OCI-LY7 (cell line): ENCODE results near the gene WRAP73. TPM values are rescaled to one million over a fixed set of nuclear protein-coding genes. Genes with fewer than 3 reads are reported as not detected.

Experiments
- BruUV-seq: library from RNA; stranded (reverse); fragments of 400-500 nt; replicated peaks from 2 replicates; lab custom pipeline; 2021; lab: Mats Ljungman, UMichigan
- CTCF ChIA-PET: fragments of 300-600 bp; sonication (Branson Sonifier 250); formaldehyde crosslinking; loops from one replicate; lab custom pipeline; 2022; ENCODE audit warnings: antibody characterized with exemption; ENCODE audit not compliant: unreplicated experiment; lab: Charles Lee
- POLR2A ChIA-PET: fragments of 300-600 bp; sonication (Branson Sonifier 250); formaldehyde crosslinking; loops from one replicate; lab custom pipeline; 2022; ENCODE audit warnings: antibody characterized with exemption; lab: Charles Lee
- DNase-seq: peaks from one replicate; pipeline ENCODE4 v3.0.0-alpha.2; 2015; ENCODE audit warnings: low spot score
- H2AFZ ChIP-seq: fragments of 200-600 bp; sonication (generic), shearing (Covaris generic); 2 replicates; pipeline ENCODE4 v1.6.1; 2014; ENCODE audit warnings: mild to moderate bottlenecking, antibody characterized with exemption, low read length, moderate library complexity
- H3K27ac ChIP-seq: fragments of 200-600 bp; sonication (generic); 2 replicates; pipeline ENCODE4 v1.5.1; 2014; ENCODE audit warnings: mixed run types, low read depth, mild to moderate bottlenecking, moderate library complexity, low read length, inconsistent platforms; ENCODE audit not compliant: poor library complexity, severe bottlenecking
- H3K36me3 ChIP-seq: fragments of 200-600 bp; sonication (generic); 2 replicates; pipeline ENCODE4 v1.6.1; 2014; ENCODE audit warnings: mild to moderate bottlenecking, antibody characterized with exemption, low read length, moderate library complexity, mixed read lengths; ENCODE audit not compliant: insufficient read depth
- H3K4me1 ChIP-seq: fragments of 200-600 bp; sonication (generic); 2 replicates; pipeline ENCODE4 v1.5.1; 2014; ENCODE audit warnings: mild to moderate bottlenecking, low read length; ENCODE audit not compliant: insufficient read depth, poor library complexity, severe bottlenecking
- H3K4me2 ChIP-seq: fragments of 200-600 bp; sonication (generic); 2 replicates; pipeline ENCODE4 v1.6.1; 2014; ENCODE audit warnings: mild to moderate bottlenecking, low read length
- H3K4me3 ChIP-seq: fragments of 200-600 bp; sonication (generic); 2 replicates; pipeline ENCODE4 v1.5.1; 2014; ENCODE audit warnings: mild to moderate bottlenecking, low read depth, low read length; ENCODE audit not compliant: poor library complexity, severe bottlenecking
- H3K79me2 ChIP-seq: fragments of 200-600 bp; sonication (generic); 2 replicates; pipeline ENCODE4 v1.6.1; 2016; ENCODE audit warnings: low read depth, mild to moderate bottlenecking, low read length, moderate library complexity, mixed read lengths; ENCODE audit not compliant: insufficient read depth
- H3K9me2 ChIP-seq: fragments of 200-600 bp; sonication (generic); 2 replicates; pipeline ENCODE4 v1.6.1; 2016; ENCODE audit warnings: mild to moderate bottlenecking, low read length, mixed read lengths; ENCODE audit not compliant: insufficient read depth
- H3K9me3 ChIP-seq: fragments of 200-600 bp; sonication (generic); 2 replicates; pipeline ENCODE4 v1.6.1; 2014; ENCODE audit warnings: mild to moderate bottlenecking, mixed run types, low read length, mixed read lengths
- H4K20me1 ChIP-seq: fragments of 200-600 bp; sonication (generic); 2 replicates; pipeline ENCODE4 v1.6.1; 2014; ENCODE audit warnings: mild to moderate bottlenecking, antibody characterized with exemption, low read length, moderate library complexity, mixed read lengths; ENCODE audit not compliant: insufficient read depth
- CTCF ChIP-seq: fragments of 200-600 bp; sonication (generic); conservative IDR thresholded peaks from 2 replicates; pipeline ENCODE4 v1.5.1; 2014; ENCODE audit warnings: mild to moderate bottlenecking, antibody characterized with exemption, low read length, moderate library complexity, mixed read lengths
- EZH2phosphoT487 ChIP-seq: fragments of 200-600 bp; sonication (generic); IDR thresholded peaks from 2 replicates; pipeline ENCODE4 v1.6.1; 2018; ENCODE audit warnings: low read depth, borderline replicate concordance, mild to moderate bottlenecking, mixed run types, antibody characterized with exemption, low read length, moderate library complexity, mixed read lengths
- intact Hi-C: fragments of 100-400 bp; cut with micrococcal nuclease; formaldehyde crosslinking; loops from one replicate; pipeline ENCODE4 v1.10.0; 2022; ENCODE audit not compliant: unreplicated experiment
- total RNA-seq, 2 experiments: library from RNA; depleted of rRNA in 1 of 2; stranded (reverse); fragments of >200 nt in 1 of 2; shearing (Covaris generic) in 1 of 2; gene quantifications; 2 replicates each; pipeline ENCODE4 v1.2.3, GENCODE V29; 2014 to 2022

Gene WRAP73
- total RNA-seq, 2 experiments from 2014 or later, result 34.7 to 40.0 TPM

DNA sequence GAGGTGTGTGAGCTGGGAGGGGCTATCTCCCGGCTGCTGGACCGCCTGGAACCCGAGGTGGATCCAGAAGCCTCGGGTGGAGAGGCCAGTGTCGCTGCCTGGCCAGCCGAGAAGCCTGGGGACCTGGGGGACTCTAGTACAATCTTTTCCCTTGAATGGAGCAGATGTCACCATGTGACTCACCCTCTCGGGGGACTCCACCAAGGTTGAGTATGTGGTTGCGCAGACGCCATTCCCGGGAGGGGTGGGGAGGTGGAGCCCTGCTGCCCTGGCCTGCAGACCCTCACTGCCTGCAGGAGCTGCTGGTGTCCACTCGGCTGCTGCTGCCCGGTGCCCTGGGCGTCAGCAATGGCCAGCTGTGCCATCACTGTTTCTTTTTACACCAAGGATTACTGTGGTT is 42.7 kb upstream of the WRAP73 start:
- ChIA-PET POLR2A (no interaction called here), CTCF (no interaction called here)
- no peak overlapping the region for H3K4me2 ChIP-seq
- no TSS peak for BruUV-seq
- TF ChIP-seq CTCF (no peak), EZH2phosphoT487 (no peak)
- no peak overlapping the region for H2AFZ ChIP-seq
- no peak overlapping the region for H3K4me3 ChIP-seq
- no peak for DNase-seq
- no peaks in the 10 kb centered on the region for H3K79me2 ChIP-seq
- no peaks in the 10 kb centered on the region for H3K36me3 ChIP-seq
- no peaks in the 10 kb centered on the region for H3K9me3 ChIP-seq
- no peaks in the 10 kb centered on the region for H4K20me1 ChIP-seq
- H3K27ac ChIP-seq, result no peak overlapping the region
- intact Hi-C loops, result no loop called here
- H3K4me1 ChIP-seq, result no peaks in the 10 kb centered on the region
- no peaks in the 10 kb centered on the region for H3K9me2 ChIP-seq

DNA sequence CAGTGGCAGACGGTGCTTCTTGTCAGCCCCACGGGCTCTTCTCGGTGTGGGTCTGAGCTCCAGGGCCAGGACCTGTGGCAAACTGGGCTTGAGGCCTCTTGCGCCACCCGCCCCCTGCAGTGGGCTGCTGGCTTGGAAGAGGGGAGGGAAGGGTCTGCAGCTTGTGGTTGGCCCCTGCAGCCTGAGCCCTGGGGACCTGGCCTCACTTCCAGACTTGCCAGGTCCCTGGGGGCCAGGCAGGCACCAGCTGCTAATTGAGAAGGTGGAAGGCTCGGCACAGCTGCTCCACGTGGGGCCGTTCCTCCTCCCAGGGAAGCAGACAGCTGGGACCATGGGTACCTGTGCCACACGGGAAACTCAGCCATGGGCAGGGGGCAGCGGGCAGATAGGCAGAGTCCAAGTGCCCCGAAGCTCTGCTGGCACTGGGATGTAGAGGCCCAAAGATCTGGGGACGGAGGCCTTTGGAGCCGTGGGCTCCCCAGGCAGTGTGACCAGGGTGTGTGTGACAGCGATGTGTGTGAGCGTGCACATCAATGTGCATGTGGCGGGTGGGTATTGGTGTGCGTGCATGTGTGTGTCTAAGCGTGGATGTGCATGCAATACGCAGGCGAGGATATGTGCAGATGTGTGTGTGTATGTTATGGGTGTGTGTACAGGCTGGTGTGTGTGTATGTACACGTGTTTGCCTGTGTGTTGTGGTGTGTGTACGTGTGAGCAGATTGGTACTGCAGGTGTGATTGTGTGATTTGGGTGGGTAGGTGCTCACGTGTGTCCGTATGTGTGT is 41.7 kb upstream of the WRAP73 start:
- no TSS peak for BruUV-seq
- Histone ChIP-seq H3K4me2 (no peak overlapping the region), H2AFZ (no peak overlapping the region), H4K20me1 (no peaks in the 10 kb centered on the region), H3K79me2 (no peaks in the 10 kb centered on the region), H3K9me3 (no peaks in the 10 kb centered on the region), H3K27ac (no peak overlapping the region), H3K4me3 (no peak overlapping the region), H3K9me2 (no peaks in the 10 kb centered on the region), H3K4me1 (no peaks in the 10 kb centered on the region), H3K36me3 (no peaks in the 10 kb centered on the region)
- TF ChIP-seq CTCF (no peak), EZH2phosphoT487 (no peak)
- intact Hi-C loops, result no loop called here
- no peak for DNase-seq
- CTCF ChIA-PET, result no interaction called here
- POLR2A ChIA-PET, result no interaction called here
